ENCODE results near the gene STARD4.

- TF ChIP-seq CTCF (IDR thresholded peaks at IDR 0.05) (no peak), POLR2A (IDR thresholded peaks at IDR 0.05) (no peak)
These were observed 43.4 kb upstream of the STARD4 start for GRCh38 chr5:111555760-111556159.

All from esophagus squamous epithelium (tissue), 4 donors.